Left colon (tissue), 2 donors: ENCODE data around the gene CCDC102A. TPM values are rescaled to one million over a fixed set of nuclear protein-coding genes. Genes with fewer than 3 reads are reported as not detected.
A peak's percentile ranks its signal among the peaks of the same experiment; 100 is the strongest.
"Not testable (repeated sequence)": the region's sequence is repeated elsewhere in the genome, so short reads cannot be mapped to it uniquely, and the experiment has no call there.

Experiments
- ATAC-seq: fragments of 200-7000 bp; cut with Tn5 transposase; one replicate; pipeline ENCODE4 v1.9.1; 2020; ENCODE audit warnings: mild to moderate bottlenecking, moderate library complexity
- DNase-seq, 2 donors: peaks; one replicate each; pipeline ENCODE4 v3.0.0-alpha.2; 2020
- intact Hi-C, 2 donors: fragments of 100-400 bp; cut with DNase I in 1 of 2; cut with micrococcal nuclease in 1 of 2; formaldehyde crosslinking; loops; one replicate each; pipeline versions ENCODE4 v1.11.2 to v1.14.0; 2022; cut with DNase I, micrococcal nuclease
- long read RNA-seq: library from polyadenylated mRNA; unstranded; transcript quantifications from one replicate; pipeline ENCODE4 v2.0.0, GENCODE V29; 2021
- total RNA-seq, 2 donors: library from RNA; stranded (reverse); fragmentation: NEBNext Ultra II Directional; extraction: Animal tissue kit (Norgen Biotek cat#: 25700); gene quantifications; one replicate each; pipeline ENCODE4 v1.2.1, GENCODE V29; 2021
- donor health status: DM: no; HTN: no; CAD: no.
- donor health status: DM: yes; HTN: yes; CAD: no.

The CCDC102A gene
- total RNA-seq = 1 to 10 TPM; 1.9 to 2.8 TPM
- long read RNA-seq, transcript CCDC102A-201 (9 exons, 2,463 nt) = major isoform, 7 of 13 reads
- long read RNA-seq, partial matches to known transcripts = 6 of 13 reads
- long read RNA-seq, other reads (novel, unspliced or antisense) = 0 of 13 reads

DNA sequence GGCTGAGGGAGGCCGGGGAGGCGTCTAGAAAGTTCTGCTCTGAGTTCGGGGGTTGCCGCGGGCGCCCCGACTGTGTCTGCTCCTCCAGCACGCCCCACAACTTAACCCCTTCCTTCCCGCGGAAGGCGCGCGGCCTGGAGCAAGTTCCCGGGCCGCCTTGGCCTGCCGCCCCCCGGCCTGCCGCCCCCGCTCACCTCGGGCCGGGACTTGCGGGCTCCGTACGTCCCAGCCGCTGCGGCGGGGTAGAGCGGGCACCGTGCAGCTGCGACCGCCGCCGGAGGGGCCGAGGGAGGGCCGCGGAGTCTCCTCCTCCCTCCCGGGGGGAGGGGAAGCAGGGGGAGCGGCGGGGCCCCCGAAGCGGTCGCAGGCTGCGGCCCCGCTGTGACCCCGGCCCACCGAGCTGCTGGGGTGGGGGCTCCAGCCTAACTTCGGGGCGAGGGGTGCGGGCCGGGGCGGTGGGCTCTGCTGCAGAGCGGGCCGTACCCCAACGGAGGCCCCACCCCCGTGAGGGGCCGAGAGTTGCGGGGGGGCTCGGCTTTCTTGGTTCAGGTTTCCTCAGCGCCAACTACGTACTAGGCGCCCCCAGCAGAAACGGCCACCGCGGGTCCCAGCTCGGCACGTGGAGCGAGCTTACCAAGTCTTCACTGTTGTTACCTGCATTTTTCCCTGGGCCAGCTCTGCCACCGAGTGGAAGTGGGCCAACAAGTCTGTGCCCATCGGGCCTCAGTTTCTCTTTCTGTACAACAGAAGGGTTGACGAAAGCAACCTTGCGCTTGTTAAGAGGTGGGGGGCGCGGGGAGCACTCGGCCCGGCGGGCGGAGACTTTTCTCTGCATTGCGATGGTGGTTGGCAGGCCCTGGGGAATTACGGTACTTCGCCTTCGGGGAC, at the start of gene CCDC102A:
CCDC102A (minus strand) TSS at position 266 of the 888 bp plus-strand sequence. CDS start 7,394 bp downstream, outside the sequence.
- peak in 1 of 2 donors; percentile 52 for DNase-seq
- intact Hi-C loops = no loop called here
- ATAC-seq = peak; percentile 44

DNA sequence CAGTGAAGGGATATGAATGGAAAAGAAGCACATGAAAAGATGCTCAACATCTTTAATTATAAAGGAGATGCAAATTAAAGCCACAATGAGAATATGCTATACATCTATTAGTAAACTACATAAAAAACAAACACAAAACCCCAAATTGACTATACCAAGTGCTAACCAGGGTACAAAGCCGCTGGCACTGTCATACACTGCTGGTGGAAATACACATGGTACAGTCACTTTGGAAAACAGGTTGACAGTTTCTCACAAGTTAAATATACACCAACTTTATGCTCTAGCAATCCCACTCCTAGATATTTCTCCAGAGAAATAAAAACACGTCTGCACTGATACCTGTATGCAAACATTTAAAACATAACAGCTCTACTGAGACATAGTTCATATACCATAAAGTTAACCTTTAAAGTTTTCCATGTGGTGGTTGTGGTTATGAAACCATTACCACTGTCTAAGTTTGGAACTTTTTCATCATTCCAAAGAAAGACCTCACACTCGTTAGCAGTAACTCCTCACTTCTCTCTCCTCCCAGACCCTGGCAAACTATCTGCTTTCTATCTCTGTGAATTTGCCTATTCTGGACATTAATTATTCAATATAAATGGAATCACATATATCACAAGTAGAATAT, 48.8 kb upstream of the CCDC102A start:
- ATAC-seq (peak; percentile 24), DNase-seq (no peak)
- intact Hi-C loops = no loop called here

DNA sequence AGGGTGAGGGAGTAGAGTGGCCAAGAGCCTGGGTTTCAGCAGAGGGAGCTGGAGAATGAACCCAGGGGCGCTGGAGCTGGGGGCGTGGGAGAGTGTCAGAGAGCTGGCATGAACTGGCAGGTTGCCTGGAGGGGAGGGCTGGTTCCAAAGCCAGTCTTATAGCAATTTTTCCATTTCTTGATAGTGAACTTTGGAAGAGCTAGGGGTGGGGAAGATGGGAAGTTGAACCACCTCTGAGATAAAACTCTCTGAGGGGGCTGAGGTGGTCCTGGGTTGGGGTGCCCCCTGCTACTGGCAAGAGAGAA, 42.9 kb upstream of the CCDC102A start:
- intact Hi-C loops = no loop called here
- DNase-seq (no peak), ATAC-seq (no peak)

DNA sequence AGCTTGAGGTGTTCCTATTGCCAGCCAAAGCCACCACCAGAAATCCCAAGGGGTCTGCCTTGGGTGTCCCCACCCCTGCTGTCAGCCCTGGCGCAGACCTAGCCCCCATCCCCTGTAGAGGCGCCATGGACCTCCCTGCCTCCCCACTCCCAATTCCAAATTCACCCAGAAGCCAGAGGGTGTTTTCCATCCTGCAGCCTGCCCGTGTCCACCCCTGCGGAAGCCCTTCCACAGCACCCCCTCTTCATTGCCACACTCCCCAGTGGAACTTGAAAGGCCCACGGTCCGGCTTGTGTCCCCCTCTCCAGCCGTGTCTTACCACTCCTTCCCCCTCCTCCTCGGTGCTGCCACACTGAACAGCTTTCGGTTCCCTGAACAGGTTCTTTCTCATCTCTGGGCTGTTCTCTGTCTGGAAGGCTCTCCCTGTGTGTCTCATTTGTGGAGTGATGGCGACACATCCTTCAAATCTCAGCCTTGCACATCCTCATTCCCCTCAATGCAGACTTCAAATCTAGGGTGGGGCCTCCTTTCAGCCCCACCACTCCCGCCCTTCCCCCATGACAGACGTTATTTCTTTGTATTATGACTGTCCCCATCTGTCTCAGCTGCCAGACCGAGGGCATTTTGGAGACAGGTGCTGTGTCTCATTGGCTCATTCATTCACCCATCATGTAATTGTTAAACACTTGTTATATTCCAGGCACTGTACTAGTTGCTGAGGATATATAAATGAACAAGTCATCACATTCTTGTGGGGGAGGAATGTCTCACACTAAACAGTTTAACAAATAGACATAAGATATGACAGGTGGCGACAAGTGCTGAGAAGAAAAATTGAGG, 42.4 kb upstream of the CCDC102A start:
- no peak for ATAC-seq
- intact Hi-C loops = no loop called here
- no peak for DNase-seq

DNA sequence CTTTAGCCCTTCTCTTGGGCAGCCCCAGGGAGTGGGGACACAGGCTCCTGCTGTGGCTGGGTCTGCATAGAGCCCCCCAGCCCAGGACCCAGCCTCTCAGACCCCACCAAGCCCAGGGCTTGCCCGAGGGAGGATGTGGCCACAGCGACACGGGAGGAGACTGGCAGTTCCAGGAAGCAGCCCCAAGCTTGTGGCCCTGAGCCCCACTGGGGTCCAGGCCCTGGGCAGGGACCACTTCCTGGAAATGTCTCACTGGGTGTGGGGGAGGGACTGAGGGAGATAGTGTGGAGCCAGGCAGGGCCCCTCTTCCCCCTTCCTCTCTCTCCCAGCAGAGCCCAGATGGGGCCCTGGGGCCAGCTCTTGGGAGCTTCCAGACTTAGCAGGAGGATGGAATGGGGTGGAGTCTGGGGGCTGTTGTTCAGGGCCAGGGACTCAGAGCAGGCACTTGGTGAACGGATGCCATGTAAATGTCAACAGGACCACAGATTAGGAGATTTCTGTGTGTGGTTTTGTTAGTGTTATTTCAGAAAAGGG, 41.4 kb upstream of the CCDC102A start:
- ATAC-seq (no peak), DNase-seq (no peak)
- intact Hi-C loops = no loop called here

DNA sequence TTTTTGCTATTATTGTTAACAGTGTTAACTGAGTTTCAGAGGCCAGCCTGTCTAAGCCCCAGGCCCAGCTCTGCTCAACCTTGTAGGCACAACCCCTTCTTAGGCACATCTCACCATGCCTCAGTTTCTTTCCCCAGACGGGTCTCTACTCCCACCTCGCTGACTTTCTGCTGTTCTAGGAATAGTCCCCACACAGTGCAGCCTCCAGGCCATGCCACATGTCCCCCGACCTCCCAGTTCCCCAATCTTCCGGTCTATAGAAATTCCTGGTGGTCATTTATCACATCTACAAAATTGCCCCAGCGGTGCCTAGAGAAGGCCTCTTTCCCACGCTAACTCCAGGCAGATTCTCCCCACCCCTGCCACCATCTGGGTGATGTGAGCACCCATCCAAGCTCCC, 40.8 kb upstream of the CCDC102A start:
- DNase-seq = no peak
- intact Hi-C loops = no loop called here
- no peak for ATAC-seq

DNA sequence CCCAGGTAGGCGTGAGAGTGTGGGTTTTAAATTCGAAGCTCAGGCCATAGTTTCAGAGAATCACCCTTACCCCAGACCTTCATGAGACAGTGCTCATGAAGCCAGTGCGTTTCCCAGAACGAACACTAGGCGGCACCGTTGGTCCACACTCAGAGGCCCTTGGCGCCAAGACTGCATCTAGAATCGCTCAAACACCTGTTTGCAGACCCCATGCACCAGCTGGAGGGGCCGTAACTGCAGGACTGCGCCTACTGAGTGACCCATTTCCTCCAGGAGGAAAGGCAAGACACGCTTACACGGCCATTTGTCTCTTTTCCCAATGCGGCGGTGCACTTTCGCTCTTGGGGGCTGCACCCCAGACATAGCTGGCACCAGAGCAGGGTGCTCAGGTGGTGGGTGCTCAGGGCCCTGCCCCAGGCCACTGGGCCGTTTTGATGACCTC, 40.1 kb upstream of the CCDC102A start:
- intact Hi-C loops = no loop called here
- DNase-seq (peak; percentile 54 to 87), ATAC-seq (peak; percentile 86)

DNA sequence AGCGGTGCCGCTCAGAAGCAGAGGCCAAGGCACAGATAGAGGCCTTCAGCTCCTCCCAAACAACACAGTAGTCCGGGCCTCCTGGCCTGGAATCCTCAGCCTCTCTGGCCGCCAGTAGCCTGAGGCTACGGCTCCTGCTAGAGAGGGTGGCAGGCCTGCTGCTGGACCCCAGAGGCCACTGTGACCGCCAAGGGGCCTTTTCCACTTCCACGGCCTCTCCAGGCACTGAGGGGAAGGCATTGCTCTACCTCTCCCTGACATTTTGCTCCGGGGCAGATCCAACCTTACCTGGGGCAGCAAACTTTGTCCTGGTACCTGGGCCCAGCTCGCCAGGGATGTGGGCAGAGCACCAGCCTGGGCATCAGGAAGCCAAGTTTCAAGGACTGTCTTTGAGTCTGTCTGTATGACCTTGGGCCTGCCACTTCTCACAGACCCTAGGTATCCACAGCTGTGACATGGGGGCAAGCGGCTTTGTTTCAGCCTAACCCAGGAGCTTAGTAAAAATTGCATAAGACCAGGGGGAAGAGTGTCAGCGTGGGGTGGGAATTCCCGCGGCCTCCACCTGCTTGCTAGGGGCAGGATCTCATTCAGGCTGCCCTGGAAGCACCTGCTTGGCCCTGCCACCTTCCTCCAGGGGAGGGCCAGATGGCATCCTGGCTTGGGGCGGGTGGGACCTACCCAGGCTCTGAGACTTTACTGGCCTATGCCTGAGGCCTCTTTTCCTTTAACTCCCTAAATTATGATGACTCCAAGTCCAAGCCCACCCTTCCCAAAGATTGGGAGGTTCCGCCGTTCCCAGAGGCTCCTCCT, 39.3 kb upstream of the CCDC102A start:
- DNase-seq (no peak), ATAC-seq (no peak)
- intact Hi-C loops = no loop called here

DNA sequence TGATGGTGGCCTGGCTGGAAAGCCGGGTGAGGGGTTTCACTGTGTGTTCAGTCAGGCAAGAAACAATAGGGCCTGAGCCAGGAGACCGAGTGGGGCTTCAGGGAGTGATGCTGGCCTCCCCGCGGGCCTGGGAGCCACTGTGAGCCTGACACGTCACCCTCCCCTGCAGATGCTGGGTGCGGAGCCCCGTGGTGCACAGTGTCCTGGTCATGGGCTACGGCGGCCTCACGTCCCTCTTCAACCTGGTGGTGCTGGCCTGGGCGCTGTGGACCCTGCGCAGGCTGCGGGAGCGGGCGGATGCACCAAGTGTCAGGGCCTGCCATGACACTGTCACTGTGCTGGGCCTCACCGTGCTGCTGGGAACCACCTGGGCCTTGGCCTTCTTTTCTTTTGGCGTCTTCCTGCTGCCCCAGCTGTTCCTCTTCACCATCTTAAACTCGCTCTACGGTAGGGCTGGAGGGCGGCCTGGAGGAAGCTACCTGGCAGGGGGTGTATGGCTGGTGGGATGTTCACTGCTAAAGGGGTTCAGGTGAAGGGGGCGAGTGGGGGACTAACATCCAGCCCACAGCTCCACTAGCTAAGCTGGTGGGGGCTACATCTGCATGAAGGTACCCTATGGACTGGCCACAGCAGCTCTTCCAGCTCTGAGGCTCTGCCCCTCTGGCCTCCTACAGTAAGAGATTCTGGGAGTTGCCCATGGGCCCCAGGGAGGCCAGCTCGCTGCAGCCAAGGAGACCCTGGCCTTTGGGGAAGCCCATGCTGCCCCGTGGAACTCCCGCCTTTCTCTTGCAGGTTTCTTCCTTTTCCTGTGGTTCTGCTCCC, 38.5 kb upstream of the CCDC102A start:
- intact Hi-C loops = no loop called here
- no peak for ATAC-seq
- DNase-seq = no peak

DNA sequence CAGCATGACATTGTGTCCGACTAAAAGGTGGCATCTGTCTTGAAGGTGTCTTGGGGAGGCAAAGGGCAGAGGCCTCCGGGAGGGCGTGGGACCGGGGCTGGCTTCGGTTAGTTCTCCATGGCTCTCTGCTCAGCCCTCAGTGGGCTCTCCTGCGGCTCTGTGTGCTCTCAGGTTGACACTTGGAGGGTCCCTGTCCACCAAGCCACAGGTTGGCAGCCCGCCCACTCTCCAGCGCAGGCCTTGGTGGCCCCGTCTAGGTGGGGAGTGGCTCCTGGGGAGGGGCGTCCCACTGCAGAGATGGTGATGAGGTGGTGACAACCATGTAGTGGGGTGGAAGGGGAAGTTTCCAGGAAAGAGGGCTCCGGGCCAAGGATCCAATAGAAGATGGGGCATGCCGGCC, 37.7 kb upstream of the CCDC102A start:
- DNase-seq = no peak
- no peak for ATAC-seq
- intact Hi-C loops = no loop called here

DNA sequence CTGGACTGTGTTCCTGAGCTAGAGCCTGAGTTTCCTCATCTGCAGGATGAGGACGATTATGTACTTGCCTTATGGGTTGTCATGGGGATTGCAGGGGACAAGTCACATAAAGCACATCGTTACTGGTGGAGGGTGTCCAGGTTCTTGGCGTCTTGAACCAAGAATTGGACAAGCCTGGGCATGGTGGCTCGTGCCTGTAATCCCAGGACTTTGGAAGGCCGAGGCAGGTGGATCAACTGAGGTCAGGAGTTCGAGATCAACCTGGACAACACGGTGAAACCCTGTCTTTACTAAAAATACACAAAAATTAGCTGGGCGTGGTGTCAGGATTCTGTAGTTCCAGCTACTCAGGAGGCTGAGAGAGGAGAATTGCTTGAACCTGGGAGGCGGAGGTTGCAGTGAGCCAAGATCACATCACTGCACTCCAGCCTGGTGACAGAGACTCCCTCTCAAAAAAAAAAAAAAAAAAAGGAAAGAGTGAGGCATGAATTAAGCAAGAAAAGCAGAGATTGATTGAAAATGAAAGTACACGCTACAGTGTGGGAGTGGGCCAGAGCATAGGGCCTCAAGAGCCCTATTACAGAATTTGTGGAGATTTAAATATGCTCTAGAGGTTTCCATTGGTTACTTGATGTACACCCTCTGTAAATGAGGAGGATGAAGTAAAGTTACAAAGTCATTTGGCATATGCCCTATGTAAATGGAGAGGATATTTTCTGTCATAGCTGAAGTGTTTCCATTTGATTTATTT, 36.8 kb upstream of the CCDC102A start:
- ATAC-seq (no peak), DNase-seq (no peak)
- intact Hi-C loops = no loop called here

DNA sequence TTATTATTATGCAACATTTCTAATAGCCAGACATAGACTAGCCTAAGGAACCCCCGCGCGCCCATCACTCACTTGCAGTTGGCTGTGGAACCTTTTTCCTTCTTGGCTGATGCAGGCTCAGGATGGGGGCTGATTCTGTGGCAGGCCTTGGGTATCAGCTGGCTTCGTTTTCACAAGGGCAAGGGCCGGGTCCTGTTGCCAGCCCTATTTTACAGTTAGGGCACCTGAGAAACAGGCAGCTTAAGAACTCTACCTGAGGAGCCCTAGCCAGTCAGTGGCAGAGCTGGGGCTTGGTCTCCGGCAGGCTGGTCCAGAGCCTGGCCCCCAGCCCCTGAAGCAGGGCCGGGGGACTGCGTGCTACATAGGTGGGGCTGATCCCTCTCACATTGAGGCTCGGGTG, 34.7 kb upstream of the CCDC102A start:
- ATAC-seq (no peak), DNase-seq (no peak)
- intact Hi-C loops = no loop called here

DNA sequence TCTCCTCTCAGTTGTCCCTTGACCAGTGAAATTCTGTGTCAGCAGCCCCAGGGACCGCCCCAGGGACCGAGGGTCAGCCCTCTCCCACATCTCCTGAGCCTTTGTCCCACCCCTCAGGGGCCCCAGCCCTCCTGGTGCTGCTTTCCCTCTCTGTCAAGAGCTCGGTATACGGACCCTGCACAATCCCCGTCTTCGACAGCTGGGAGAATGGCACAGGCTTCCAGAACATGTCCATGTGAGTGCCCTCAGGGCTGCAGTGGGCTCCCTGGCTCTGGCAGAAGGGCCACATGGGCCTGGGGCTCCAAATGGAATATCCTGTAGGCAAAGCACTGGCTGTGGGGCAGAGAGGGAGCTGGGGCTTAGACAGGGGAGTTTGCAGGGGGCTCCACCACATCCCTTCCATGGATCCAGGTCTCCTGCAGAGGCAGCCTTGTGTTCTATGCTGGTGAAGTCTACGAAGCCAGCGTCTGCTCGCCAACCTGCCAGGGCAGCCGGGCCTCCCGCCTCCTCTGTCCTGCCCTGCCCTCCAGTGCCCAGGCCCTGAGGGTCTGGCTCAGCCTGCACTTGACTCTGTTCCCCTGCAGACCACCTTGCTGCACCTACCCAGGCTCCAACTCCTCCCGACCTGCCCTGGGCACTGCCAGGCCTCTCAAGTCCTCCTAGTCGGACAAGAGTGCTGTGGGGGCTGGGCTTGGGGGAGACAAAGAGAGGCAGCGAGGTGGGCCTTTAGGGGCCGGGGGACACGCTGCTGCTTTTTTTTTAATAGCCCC, 34.1 kb upstream of the CCDC102A start:
- DNase-seq (no peak), ATAC-seq (no peak)
- intact Hi-C loops = no loop called here

DNA sequence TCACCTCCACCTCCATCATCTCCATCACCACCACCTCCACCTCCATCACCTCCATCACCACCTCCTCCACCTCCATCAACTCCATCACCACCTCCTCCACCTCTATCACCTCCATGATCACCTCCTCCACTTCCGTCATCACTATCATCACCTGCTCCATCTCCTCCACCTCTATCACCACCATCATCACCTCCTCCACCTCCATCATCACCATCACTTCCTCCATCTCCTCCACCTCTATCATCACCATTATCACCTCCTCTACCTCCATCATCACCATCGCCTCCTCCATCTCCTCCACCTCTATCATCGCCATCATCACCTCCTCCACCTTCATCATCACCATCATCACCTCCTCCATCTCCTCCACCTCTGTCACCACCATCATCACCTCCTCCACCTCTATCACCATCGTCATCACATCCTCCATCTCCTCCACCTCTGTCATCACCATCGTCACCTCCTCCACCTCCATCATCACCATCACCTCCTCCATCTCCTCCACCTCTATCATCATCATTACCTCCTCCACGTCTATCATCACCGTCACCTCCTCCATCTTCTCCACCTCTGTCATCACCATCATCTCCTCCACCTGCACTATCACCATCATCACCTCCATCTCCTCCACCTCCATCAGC, 33.1 kb upstream of the CCDC102A start:
- DNase-seq = no peak
- ATAC-seq = no peak
- intact Hi-C loops = no loop called here

DNA sequence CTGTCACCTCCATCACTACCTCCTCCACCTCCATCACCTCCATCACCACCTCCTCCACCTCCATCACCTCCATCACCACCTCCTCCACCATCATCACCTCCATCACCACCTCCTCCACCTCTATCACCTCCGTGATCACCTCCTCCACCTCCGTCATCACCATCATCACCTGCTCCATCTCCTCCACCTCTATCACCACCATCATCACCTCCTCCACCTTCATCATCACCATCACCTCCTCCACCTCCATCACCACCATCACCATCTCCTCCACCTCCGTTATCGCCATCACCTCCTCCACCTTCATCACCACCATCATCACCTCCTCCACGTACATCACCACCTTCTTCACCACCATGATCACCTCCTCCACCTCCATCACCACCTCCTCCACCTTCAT, 32.4 kb upstream of the CCDC102A start:
- intact Hi-C loops, ATAC-seq, DNase-seq: not testable (repeated sequence)
